Measurements from ENCODE around the gene ZMIZ1. TPM values are rescaled to one million over a fixed set of nuclear protein-coding genes. Genes with fewer than 3 reads are reported as not detected.
A peak's percentile ranks its signal among the peaks of the same experiment; 100 is the strongest.

The ZMIZ1 gene
- polyA plus RNA-seq, 1 donor from 2014 or later = 26.8 TPM

DNA sequence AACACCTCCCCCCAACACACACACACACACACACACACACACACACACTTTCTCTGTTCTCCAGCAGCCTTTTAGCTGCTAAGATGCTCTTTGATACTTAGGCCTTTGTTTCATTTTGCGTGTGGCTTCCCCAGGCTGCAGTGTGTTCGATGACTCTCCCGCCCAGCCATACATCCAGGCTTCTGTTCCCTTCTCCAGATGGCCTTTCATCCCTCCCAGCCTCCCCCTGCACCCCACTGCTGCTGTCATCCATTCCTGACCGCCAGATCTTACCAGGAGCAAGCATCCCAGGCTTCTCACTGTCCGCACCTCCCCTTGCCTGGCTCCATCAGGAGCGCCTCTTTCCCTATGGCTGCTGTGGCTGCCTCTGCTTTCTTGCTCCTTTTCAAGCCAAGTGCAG lies 200.7 kb downstream of the ZMIZ1 start:
- peak overlapping the region; percentile 48 for H3K9ac ChIP-seq (ENCODE audit: low read length)
- H3K79me2 ChIP-seq (replicated peaks; ENCODE audit: insufficient read depth, low read length) = peaks cover 85% of the 10 kb centered on the region
- H4K20me1 ChIP-seq (ENCODE audit: insufficient read depth) = peaks cover 60% of the 10 kb centered on the region
- no peaks in the 10 kb centered on the region for H3K27me3 ChIP-seq (ENCODE audit: insufficient read depth, low read depth, low read length)
- no peak overlapping the region for H2AFZ ChIP-seq (ENCODE audit: low read depth, low read length)
- peak overlapping the region; percentile 63 for H3K27ac ChIP-seq (ENCODE audit: low read length)
- TF ChIP-seq SMC3 (conservative IDR thresholded peaks at IDR 0.05; ENCODE audit: poor library complexity) = no peak
- no peak for TF ChIP-seq EP300 (conservative IDR thresholded peaks at IDR 0.05; ENCODE audit: poor library complexity, severe bottlenecking)
- no peak for TF ChIP-seq REST (IDR thresholded peaks at IDR 0.05; ENCODE audit: borderline replicate concordance)
- no peak for TF ChIP-seq POLR2AphosphoS5 (IDR thresholded peaks at IDR 0.05)
- TF ChIP-seq, protein P1, sequence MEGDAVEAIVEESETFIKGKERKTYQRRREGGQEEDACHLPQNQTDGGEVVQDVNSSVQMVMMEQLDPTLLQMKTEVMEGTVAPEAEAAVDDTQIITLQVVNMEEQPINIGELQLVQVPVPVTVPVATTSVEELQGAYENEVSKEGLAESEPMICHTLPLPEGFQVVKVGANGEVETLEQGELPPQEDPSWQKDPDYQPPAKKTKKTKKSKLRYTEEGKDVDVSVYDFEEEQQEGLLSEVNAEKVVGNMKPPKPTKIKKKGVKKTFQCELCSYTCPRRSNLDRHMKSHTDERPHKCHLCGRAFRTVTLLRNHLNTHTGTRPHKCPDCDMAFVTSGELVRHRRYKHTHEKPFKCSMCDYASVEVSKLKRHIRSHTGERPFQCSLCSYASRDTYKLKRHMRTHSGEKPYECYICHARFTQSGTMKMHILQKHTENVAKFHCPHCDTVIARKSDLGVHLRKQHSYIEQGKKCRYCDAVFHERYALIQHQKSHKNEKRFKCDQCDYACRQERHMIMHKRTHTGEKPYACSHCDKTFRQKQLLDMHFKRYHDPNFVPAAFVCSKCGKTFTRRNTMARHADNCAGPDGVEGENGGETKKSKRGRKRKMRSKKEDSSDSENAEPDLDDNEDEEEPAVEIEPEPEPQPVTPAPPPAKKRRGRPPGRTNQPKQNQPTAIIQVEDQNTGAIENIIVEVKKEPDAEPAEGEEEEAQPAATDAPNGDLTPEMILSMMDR (IDR thresholded peaks at IDR 0.05; ENCODE audit: poor library complexity, severe bottlenecking) = no peak
- no peak for TF ChIP-seq RAD21 (conservative IDR thresholded peaks at IDR 0.05)
- no peak for TF ChIP-seq MXI1 (conservative IDR thresholded peaks at IDR 0.05; ENCODE audit: poor library complexity, severe bottlenecking)
- TF ChIP-seq EZH2 (IDR thresholded peaks at IDR 0.05; ENCODE audit: borderline replicate concordance, insufficient read depth, low read length, poor library complexity, severe bottlenecking) = no peak
- TF ChIP-seq TAF1 (IDR thresholded peaks at IDR 0.05; ENCODE audit: low read depth) = no peak
- H3K9me3 ChIP-seq (ENCODE audit: low read length) = no peaks in the 10 kb centered on the region
- H3K4me3 ChIP-seq (ENCODE audit: low read length) = no peak overlapping the region
- no peak overlapping the region for H3K4me2 ChIP-seq (ENCODE audit: low read length)
- H3K9me2 ChIP-seq (ENCODE audit: insufficient read depth, low read length) = no peaks in the 10 kb centered on the region
- peaks cover 6% of the 10 kb centered on the region for H3K36me3 ChIP-seq (ENCODE audit: insufficient read depth, low read length)
- H3F3A ChIP-seq (ENCODE audit: insufficient read depth, low read length, poor library complexity, severe bottlenecking) = no peaks in the 10 kb centered on the region

GRCh38 chr10:79269969-79270368 lies 201.2 kb downstream of the ZMIZ1 start:
- Histone ChIP-seq H3K4me2 (ENCODE audit: low read length) (no peak overlapping the region), H3K9me3 (ENCODE audit: low read length) (no peaks in the 10 kb centered on the region), H3K36me3 (ENCODE audit: insufficient read depth, low read length) (peaks cover 6% of the 10 kb centered on the region), H4K20me1 (ENCODE audit: insufficient read depth) (peaks cover 65% of the 10 kb centered on the region), H3K9ac (ENCODE audit: low read length) (peak overlapping the region; percentile 48), H2AFZ (ENCODE audit: low read depth, low read length) (no peak overlapping the region), H3K9me2 (ENCODE audit: insufficient read depth, low read length) (no peaks in the 10 kb centered on the region), H3K27ac (ENCODE audit: low read length) (peak overlapping the region; percentile 63), H3K4me3 (ENCODE audit: low read length) (no peak overlapping the region), H3F3A (ENCODE audit: insufficient read depth, low read length, poor library complexity, severe bottlenecking) (no peaks in the 10 kb centered on the region), H3K27me3 (ENCODE audit: insufficient read depth, low read depth, low read length) (no peaks in the 10 kb centered on the region), H3K79me2 (replicated peaks; ENCODE audit: insufficient read depth, low read length) (peaks cover 83% of the 10 kb centered on the region)
- TF ChIP-seq TAF1 (IDR thresholded peaks at IDR 0.05; ENCODE audit: low read depth) (no peak), RAD21 (conservative IDR thresholded peaks at IDR 0.05) (no peak), POLR2AphosphoS5 (IDR thresholded peaks at IDR 0.05) (no peak), SMC3 (conservative IDR thresholded peaks at IDR 0.05; ENCODE audit: poor library complexity) (no peak), MXI1 (conservative IDR thresholded peaks at IDR 0.05; ENCODE audit: poor library complexity, severe bottlenecking) (no peak), REST (IDR thresholded peaks at IDR 0.05; ENCODE audit: borderline replicate concordance) (no peak), EP300 (conservative IDR thresholded peaks at IDR 0.05; ENCODE audit: poor library complexity, severe bottlenecking) (no peak), EZH2 (IDR thresholded peaks at IDR 0.05; ENCODE audit: borderline replicate concordance, insufficient read depth, low read length, poor library complexity, severe bottlenecking) (no peak)
- TF ChIP-seq, protein P1 (IDR thresholded peaks at IDR 0.05; ENCODE audit: poor library complexity, severe bottlenecking) = no peak
